HepG2 (cell line): ENCODE data around the gene LRRC25. TPM values are rescaled to one million over a fixed set of nuclear protein-coding genes. Genes with fewer than 3 reads are reported as not detected.

Source experiments
- CHD4 ChIP-seq: fragments of 200-600 bp; sonication (generic); IDR thresholded peaks from 2 replicates; pipeline ENCODE4 v1.7.0; 2017; ENCODE audit warnings: mild to moderate bottlenecking, low read length, borderline replicate concordance
- HCFC1 ChIP-seq: fragments of 150-350 bp; IDR thresholded peaks from 2 replicates; pipeline ENCODE4 v1.6.1; 2014; ENCODE audit warnings: low read depth, low read length
- KMT2A ChIP-seq: sonication (generic); formaldehyde crosslinking; IDR thresholded peaks from 2 replicates; pipeline ENCODE4 v1.4.0; 2020; ENCODE audit warnings: missing genetic modification reagents
- MED1 ChIP-seq: sonication (generic); formaldehyde crosslinking; IDR thresholded peaks from 2 replicates; pipeline ENCODE4 v1.4.0; 2020; ENCODE audit warnings: missing genetic modification reagents
- NBN ChIP-seq: fragments of 450-650 bp; conservative IDR thresholded peaks from 2 replicates; pipeline ENCODE4 v1.6.1; 2017
- NR2F6 ChIP-seq, 2 experiments: IDR thresholded peaks; 2 replicates each; pipeline ENCODE4 v1.6.1; 2016; ENCODE audit warnings: antibody characterized with exemption in 1 of 2, mild to moderate bottlenecking in 1 of 2
- PRMT3 ChIP-seq: sonication (generic); formaldehyde crosslinking; IDR thresholded peaks from 2 replicates; pipeline ENCODE4 v1.8.1; 2022; ENCODE audit warnings: low read depth, mild to moderate bottlenecking, moderate library complexity, missing genetic modification reagents, borderline replicate concordance
- TBX3 ChIP-seq: fragments of 450-650 bp; IDR thresholded peaks from 2 replicates; pipeline ENCODE4 v1.6.1; 2017; ENCODE audit warnings: antibody characterized with exemption, mild to moderate bottlenecking, inconsistent platforms, borderline replicate concordance
- ZNF18 ChIP-seq: sonication (generic); formaldehyde crosslinking; IDR thresholded peaks from 2 replicates; pipeline ENCODE4 v1.8.0; 2022; ENCODE audit warnings: mild to moderate bottlenecking, missing genetic modification reagents; ENCODE audit not compliant: insufficient replicate concordance
- ZNF180 ChIP-seq: sonication (generic); formaldehyde crosslinking; IDR thresholded peaks from 2 replicates; pipeline ENCODE4 v1.4.0; 2020; ENCODE audit warnings: low read depth, missing genetic modification reagents, borderline replicate concordance
- ZNF207 ChIP-seq: fragments of 450-650 bp; IDR thresholded peaks from 2 replicates; pipeline ENCODE4 v1.6.1; 2016; ENCODE audit warnings: antibody characterized with exemption, borderline replicate concordance
- ZNF225 ChIP-seq: sonication (generic); formaldehyde crosslinking; IDR thresholded peaks from 2 replicates; pipeline ENCODE4 v1.4.0; 2020; ENCODE audit warnings: mild to moderate bottlenecking, missing genetic modification reagents
- ZNF513 ChIP-seq: sonication (generic); formaldehyde crosslinking; conservative IDR thresholded peaks from 2 replicates; pipeline ENCODE4 v1.5.0; 2020; ENCODE audit warnings: missing genetic modification reagents
- ZNF615 ChIP-seq: sonication (generic); formaldehyde crosslinking; IDR thresholded peaks from 2 replicates; pipeline ENCODE4 v1.5.0; 2020; ENCODE audit warnings: mild to moderate bottlenecking, missing genetic modification reagents, borderline replicate concordance
- ZNF616 ChIP-seq: sonication (generic); formaldehyde crosslinking; IDR thresholded peaks from 2 replicates; pipeline ENCODE4 v1.5.0; 2020; ENCODE audit warnings: low read depth, mild to moderate bottlenecking, missing genetic modification reagents
- ZSCAN29 ChIP-seq: sonication (generic); formaldehyde crosslinking; conservative IDR thresholded peaks from 2 replicates; pipeline ENCODE4 v1.4.0; 2020; ENCODE audit warnings: mild to moderate bottlenecking, missing genetic modification reagents
- polyA plus RNA-seq, 8 experiments: library from polyadenylated mRNA; depleted of rRNA in 3 of 8; stranded (reverse) in 7 of 8; unstranded in 1 of 8; fragments of >200 nt; fragmentation: Illumina TruSeq in 4 of 8; extraction: Trizol in 4 of 8; gene quantifications; 2 replicates each; pipeline versions ENCODE4 v1.2.1 to v1.2.3, GENCODE V29; 2011 to 2016; ENCODE audit warnings: low read depth in 4 of 8, missing spikeins in 1 of 8, mixed read lengths in 1 of 8; ENCODE audit not compliant: insufficient read depth in 1 of 8
- total RNA-seq, 5 experiments: library from RNA; depleted of rRNA; stranded (reverse); fragments of >200 nt; fragmentation: Illumina TruSeq; extraction: Trizol; gene quantifications; 2 replicates each; pipeline ENCODE4 v1.2.3, GENCODE V29; 2016; ENCODE audit warnings: low read depth in 1 of 5
- TF ChIP-seq, protein P1 (sequence below): sonication (generic); formaldehyde crosslinking; IDR thresholded peaks from 2 replicates; pipeline ENCODE4 v1.4.0; 2020; ENCODE audit warnings: missing genetic modification reagents, borderline replicate concordance
- TF ChIP-seq, protein P2 (sequence below): sonication (generic); formaldehyde crosslinking; IDR thresholded peaks from 2 replicates; pipeline ENCODE4 v1.8.1; 2023; ENCODE audit warnings: mild to moderate bottlenecking, moderate library complexity, missing genetic modification reagents

Gene LRRC25
- total and polyA plus RNA-seq, 2 of the 13 experiments (the other 11 are each of a cell fraction or from before 2014, with no cell fraction given): 0.13 to 0.53 TPM

GRCh38 chr19:18388100-18388959 lies 9.1 kb downstream of the LRRC25 start (continued):
- TF ChIP-seq KMT2A (CRISPR knock-in tag) (peak; percentile 65), ZNF616 (CRISPR knock-in tag) (0 out of 2 replicates have a peak, but pooled peaks have one; percentile 49), ZNF615 (CRISPR knock-in tag) (no peak), TBX3 (no peak), ZSCAN29 (CRISPR knock-in tag) (peak; percentile 73; the same call in 1 of the 2 replicates), ZNF513 (CRISPR knock-in tag) (peak; percentile 49; the same call in 1 of the 2 replicates), HCFC1 (no peak), ZNF18 (CRISPR knock-in tag) (peak; percentile 62), PRMT3 (CRISPR knock-in tag) (peak; percentile 49; the same call in 1 of the 2 replicates), CHD4 (0 out of 2 replicates have a peak, but pooled peaks have one; percentile 68), NR2F6 (IDR thresholded peaks at IDR 0.05) (no peak), NR2F6 (CRISPR knock-in tag; IDR thresholded peaks at IDR 0.05) (0 out of 2 replicates have a peak, but pooled peaks have one; percentile 20), ZNF225 (CRISPR knock-in tag) (no peak), ZNF180 (CRISPR knock-in tag) (0 out of 2 replicates have a peak, but pooled peaks have one; percentile 25), MED1 (peak; percentile 88), NBN (no peak), ZNF207 (no peak)
- TF ChIP-seq, protein P1, sequence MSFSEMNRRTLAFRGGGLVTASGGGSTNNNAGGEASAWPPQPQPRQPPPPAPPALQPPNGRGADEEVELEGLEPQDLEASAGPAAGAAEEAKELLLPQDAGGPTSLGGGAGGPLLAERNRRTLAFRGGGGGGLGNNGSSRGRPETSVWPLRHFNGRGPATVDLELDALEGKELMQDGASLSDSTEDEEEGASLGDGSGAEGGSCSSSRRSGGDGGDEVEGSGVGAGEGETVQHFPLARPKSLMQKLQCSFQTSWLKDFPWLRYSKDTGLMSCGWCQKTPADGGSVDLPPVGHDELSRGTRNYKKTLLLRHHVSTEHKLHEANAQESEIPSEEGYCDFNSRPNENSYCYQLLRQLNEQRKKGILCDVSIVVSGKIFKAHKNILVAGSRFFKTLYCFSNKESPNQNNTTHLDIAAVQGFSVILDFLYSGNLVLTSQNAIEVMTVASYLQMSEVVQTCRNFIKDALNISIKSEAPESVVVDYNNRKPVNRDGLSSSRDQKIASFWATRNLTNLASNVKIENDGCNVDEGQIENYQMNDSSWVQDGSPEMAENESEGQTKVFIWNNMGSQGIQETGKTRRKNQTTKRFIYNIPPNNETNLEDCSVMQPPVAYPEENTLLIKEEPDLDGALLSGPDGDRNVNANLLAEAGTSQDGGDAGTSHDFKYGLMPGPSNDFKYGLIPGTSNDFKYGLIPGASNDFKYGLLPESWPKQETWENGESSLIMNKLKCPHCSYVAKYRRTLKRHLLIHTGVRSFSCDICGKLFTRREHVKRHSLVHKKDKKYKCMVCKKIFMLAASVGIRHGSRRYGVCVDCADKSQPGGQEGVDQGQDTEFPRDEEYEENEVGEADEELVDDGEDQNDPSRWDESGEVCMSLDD (CRISPR knock-in tag): peak; percentile 86; the same call in 1 of the 2 replicates
- TF ChIP-seq, protein P2, sequence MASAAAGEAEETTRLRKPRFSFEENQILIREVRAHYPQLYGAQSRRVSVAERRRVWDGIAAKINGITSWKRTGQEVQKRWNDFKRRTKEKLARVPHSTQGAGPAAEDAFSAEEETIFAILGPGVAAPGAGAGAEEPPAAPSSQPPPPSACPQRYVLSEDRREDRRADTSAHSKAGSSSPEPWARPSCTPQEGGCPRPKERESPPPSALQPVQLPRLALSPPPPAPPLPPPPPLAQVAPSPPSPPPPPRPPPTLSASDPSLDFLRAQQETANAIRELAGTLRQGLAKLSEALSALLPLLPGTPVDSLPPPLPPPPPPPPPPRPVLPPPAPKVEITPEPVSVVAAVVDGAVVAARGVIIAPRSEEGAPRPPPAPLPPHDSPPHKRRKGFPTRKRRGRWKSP (CRISPR knock-in tag): peak; percentile 80
